Prostate gland (tissue), 2 donors: ENCODE measurements around the gene PHKB. TPM values are rescaled to one million over a fixed set of nuclear protein-coding genes. Genes with fewer than 3 reads are reported as not detected.
"Not testable (repeated sequence)": the region's sequence is repeated elsewhere in the genome, so short reads cannot be mapped to it uniquely, and the experiment has no call there.

Experiments used
- DNase-seq: peaks from one replicate; pipeline ENCODE4 v3.0.0-alpha.2; 2019; ENCODE audit warnings: low spot score
- H3K27ac ChIP-seq, 2 donors: fragments of 200-600 bp; sonication (generic); 2 replicates each; pipeline ENCODE4 v1.5.1; 2017 to 2019
- H3K27me3 ChIP-seq: fragments of 200-600 bp; sonication (generic); replicated peaks from 2 replicates; pipeline ENCODE4 v1.5.1; 2019; ENCODE audit not compliant: insufficient read depth
- H3K36me3 ChIP-seq, 2 donors: fragments of 200-600 bp; sonication (generic); 1 replicate in 1 of 2; 2 replicates in 1 of 2; pipeline versions ENCODE4 v1.5.1 to v1.8.1; 2017 to 2019
- H3K4me1 ChIP-seq: fragments of 200-600 bp; sonication (generic); replicated peaks from 2 replicates; pipeline ENCODE4 v1.5.1; 2019
- H3K4me3 ChIP-seq, 2 donors: fragments of 200-600 bp; sonication (generic); 2 replicates each; pipeline ENCODE4 v1.5.1; 2017 to 2019
- H3K9me3 ChIP-seq: fragments of 200-600 bp; sonication (generic); 2 replicates; pipeline ENCODE4 v1.5.1; 2017
- POLR2A ChIP-seq: fragments of 450-650 bp; IDR thresholded peaks from one replicate; pipeline ENCODE4 v1.6.1; 2016; ENCODE audit warnings: antibody characterized with exemption, mild to moderate bottlenecking
- POLR2AphosphoS5 ChIP-seq: sonication (generic); formaldehyde crosslinking; IDR thresholded peaks from one replicate; pipeline ENCODE4 v1.6.1; 2017; ENCODE audit warnings: antibody characterized with exemption
- WGBS: methylation state at CpG from one replicate; pipeline ENCODE4 v1.1.5; 2018; 5-methylcytosine and 5-hydroxymethylcytosine counted together
- intact Hi-C: fragments of 100-400 bp; cut with DNase I; formaldehyde crosslinking; loops from one replicate; pipeline ENCODE4 v1.14.2; 2022
- total RNA-seq, 2 donors: library from RNA; depleted of rRNA; stranded (reverse); fragments of >200 nt; gene quantifications; one replicate each; pipeline ENCODE4 v1.1.0, GENCODE V29; 2016
- TF ChIP-seq, protein P1 (sequence below), 4 experiments: fragments of 200-600 bp in 2 of 4; fragments of 450-650 bp in 2 of 4; sonication (generic) in 2 of 4; IDR thresholded peaks; 1 replicate in 3 of 4; 2 replicates in 1 of 4; pipeline ENCODE4 v1.5.1; 2016 to 2019; ENCODE audit warnings: antibody characterized with exemption in 4 of 4, mild to moderate bottlenecking in 2 of 4, moderate library complexity in 2 of 4

Gene PHKB
- total RNA-seq, 2 donors from 2014 or later = 70.1 to 93.7 TPM

- TF ChIP-seq, protein P1, sequence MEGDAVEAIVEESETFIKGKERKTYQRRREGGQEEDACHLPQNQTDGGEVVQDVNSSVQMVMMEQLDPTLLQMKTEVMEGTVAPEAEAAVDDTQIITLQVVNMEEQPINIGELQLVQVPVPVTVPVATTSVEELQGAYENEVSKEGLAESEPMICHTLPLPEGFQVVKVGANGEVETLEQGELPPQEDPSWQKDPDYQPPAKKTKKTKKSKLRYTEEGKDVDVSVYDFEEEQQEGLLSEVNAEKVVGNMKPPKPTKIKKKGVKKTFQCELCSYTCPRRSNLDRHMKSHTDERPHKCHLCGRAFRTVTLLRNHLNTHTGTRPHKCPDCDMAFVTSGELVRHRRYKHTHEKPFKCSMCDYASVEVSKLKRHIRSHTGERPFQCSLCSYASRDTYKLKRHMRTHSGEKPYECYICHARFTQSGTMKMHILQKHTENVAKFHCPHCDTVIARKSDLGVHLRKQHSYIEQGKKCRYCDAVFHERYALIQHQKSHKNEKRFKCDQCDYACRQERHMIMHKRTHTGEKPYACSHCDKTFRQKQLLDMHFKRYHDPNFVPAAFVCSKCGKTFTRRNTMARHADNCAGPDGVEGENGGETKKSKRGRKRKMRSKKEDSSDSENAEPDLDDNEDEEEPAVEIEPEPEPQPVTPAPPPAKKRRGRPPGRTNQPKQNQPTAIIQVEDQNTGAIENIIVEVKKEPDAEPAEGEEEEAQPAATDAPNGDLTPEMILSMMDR (IDR thresholded peaks at IDR 0.05) = no peak
- peak; percentile 55 for TF ChIP-seq POLR2AphosphoS5
- H3K4me1 ChIP-seq = peaks cover 2% of the 10 kb centered on the region
- no peak overlapping the region for H3K4me3 ChIP-seq
- H3K27ac ChIP-seq = no peak overlapping the region
- intact Hi-C loops = no loop called here
- peak; percentile 40 for DNase-seq
- H3K27me3 ChIP-seq = no peaks in the 10 kb centered on the region
- H3K9me3 ChIP-seq = no peaks in the 10 kb centered on the region
- H3K36me3 ChIP-seq = no peaks in the 10 kb centered on the region
- WGBS = 43% methylated on average over 4 of the region's 4 CpGs
These were observed 203.7 kb downstream of the PHKB start for GRCh38 chr16:47664653-47665325.

DNA sequence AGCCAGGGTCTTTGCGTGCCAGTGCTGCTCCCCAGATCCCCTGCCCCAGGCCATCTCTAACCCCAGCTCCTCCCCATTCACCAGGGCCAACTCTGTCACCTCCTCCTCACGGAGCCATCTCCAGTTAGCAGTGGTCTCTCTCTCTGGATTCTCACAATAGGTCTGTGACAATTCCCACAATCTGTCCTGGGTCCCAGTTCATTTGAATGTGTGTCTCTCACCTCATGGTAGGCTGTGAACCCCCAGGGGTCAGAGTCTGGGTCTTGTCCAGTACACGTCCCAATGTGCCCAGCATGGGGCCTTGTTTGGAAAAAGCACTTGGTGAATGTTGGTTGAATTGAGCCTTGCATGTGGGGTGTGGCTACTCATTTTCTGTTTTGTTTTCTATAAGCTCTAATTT, 205.3 kb downstream of the PHKB start:
- intact Hi-C loops = no loop called here
- 95% methylated on average over 3 of the region's 3 CpGs for WGBS
- no peak for DNase-seq
- H3K27me3 ChIP-seq = no peaks in the 10 kb centered on the region
- no peak overlapping the region for H3K27ac ChIP-seq
- H3K4me1 ChIP-seq = peaks cover 2% of the 10 kb centered on the region
- no peak overlapping the region for H3K4me3 ChIP-seq
- no peaks in the 10 kb centered on the region for H3K9me3 ChIP-seq
- TF ChIP-seq, protein P1 (IDR thresholded peaks at IDR 0.05) = no peak
- TF ChIP-seq POLR2AphosphoS5 (no peak), POLR2A (no peak)
- no peaks in the 10 kb centered on the region for H3K36me3 ChIP-seq

- Histone ChIP-seq H3K4me1 (peaks cover 2% of the 10 kb centered on the region), H3K27ac (no peak overlapping the region), H3K9me3 (no peaks in the 10 kb centered on the region), H3K36me3 (no peaks in the 10 kb centered on the region), H3K27me3 (no peaks in the 10 kb centered on the region), H3K4me3 (no peak overlapping the region)
- no peak for DNase-seq
- 96% methylated on average over 6 of the region's 6 CpGs for WGBS
- intact Hi-C loops = no loop called here
- TF ChIP-seq POLR2AphosphoS5 = no peak
- no peak for TF ChIP-seq POLR2A
- TF ChIP-seq, protein P1 (IDR thresholded peaks at IDR 0.05) = no peak
These were observed 206.8 kb downstream of the PHKB start for GRCh38 chr16:47667956-47668355.

GRCh38 chr16:47672475-47672874, 211.3 kb downstream of the PHKB start:
- no peaks in the 10 kb centered on the region for H3K4me1 ChIP-seq
- H3K4me3 ChIP-seq = no peak overlapping the region
- H3K36me3 ChIP-seq = no peaks in the 10 kb centered on the region
- intact Hi-C loops = no loop called here
- no peak for DNase-seq
- no peaks in the 10 kb centered on the region for H3K9me3 ChIP-seq
- H3K27ac ChIP-seq = no peak overlapping the region
- TF ChIP-seq POLR2A (no peak), POLR2AphosphoS5 (no peak)
- TF ChIP-seq, protein P1 (IDR thresholded peaks at IDR 0.05) = no peak
- H3K27me3 ChIP-seq = no peaks in the 10 kb centered on the region

DNA sequence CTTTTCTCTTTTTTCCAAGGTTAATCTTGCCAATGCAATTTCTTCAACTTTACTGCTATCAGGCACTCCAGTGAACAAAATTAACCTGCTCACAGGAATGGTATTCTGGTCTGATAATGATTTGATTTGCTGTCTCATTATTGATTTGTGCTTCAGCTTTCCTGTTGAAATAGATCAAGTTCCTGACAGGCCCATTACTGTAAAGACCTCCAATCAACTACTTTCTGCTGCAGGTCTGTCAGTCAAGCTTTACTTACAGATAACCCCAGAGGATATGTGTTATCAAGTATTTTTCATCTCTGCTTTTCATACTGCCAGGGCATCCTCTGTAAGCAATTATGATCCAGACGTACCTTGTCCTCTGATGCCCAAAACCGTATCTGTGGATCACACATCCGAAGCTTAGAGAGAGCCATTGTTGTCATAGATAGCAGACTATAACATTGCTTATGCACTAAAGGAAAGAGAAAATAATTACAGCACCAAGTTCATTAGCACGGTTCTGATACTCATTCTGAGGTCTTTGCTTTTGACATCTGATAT, 215.6 kb downstream of the PHKB start:
- Histone ChIP-seq H3K4me1 (no peaks in the 10 kb centered on the region), H3K9me3 (no peaks in the 10 kb centered on the region), H3K4me3 (no peak overlapping the region), H3K27me3 (no peaks in the 10 kb centered on the region), H3K27ac (no peak overlapping the region), H3K36me3 (no peaks in the 10 kb centered on the region)
- TF ChIP-seq, protein P1 (IDR thresholded peaks at IDR 0.05) = no peak
- TF ChIP-seq POLR2A (no peak), POLR2AphosphoS5 (no peak)
- WGBS = 97% methylated on average over 4 of the region's 4 CpGs
- intact Hi-C loops = no loop called here
- no peak for DNase-seq

GRCh38 chr16:47681571-47681970, 220.4 kb downstream of the PHKB start:
- H3K27me3 ChIP-seq, intact Hi-C loops, H3K9me3 ChIP-seq, DNase-seq, H3K4me3 ChIP-seq, H3K27ac ChIP-seq, H3K36me3 ChIP-seq, H3K4me1 ChIP-seq: not testable (repeated sequence)
- WGBS = 96% methylated on average over 3 of the region's 3 CpGs
